ES-I3 (cell line): ENCODE measurements around the gene TBC1D14.

Source experiments
- H3K36me3 ChIP-seq: 2 replicates; pipeline ENCODE4 v1.6.1; 2013; ENCODE audit warnings: mild to moderate bottlenecking, low read length, control low read depth, moderate library complexity; ENCODE audit not compliant: insufficient read depth
- H3K4me1 ChIP-seq: 2 replicates; pipeline ENCODE4 v1.6.1; 2013; ENCODE audit warnings: mild to moderate bottlenecking, control low read depth, low read length; ENCODE audit not compliant: insufficient read depth
- H3K9ac ChIP-seq: 2 replicates; pipeline ENCODE4 v1.6.1; 2013; ENCODE audit warnings: low read depth, mild to moderate bottlenecking, low read length, moderate library complexity
- H3K9me3 ChIP-seq: 2 replicates; pipeline ENCODE4 v1.6.1; 2013; ENCODE audit warnings: mild to moderate bottlenecking, low read length, moderate library complexity; ENCODE audit not compliant: control insufficient read depth, insufficient read depth

TBC1D14 gene

GRCh38 chr4:7055111-7055989, 145.7 kb downstream of the TBC1D14 start:
- Histone ChIP-seq H3K9me3 (no peaks in the 10 kb centered on the region), H3K9ac (no peak overlapping the region), H3K36me3 (no peaks in the 10 kb centered on the region; the same call in 1 of the 2 replicates), H3K4me1 (no peaks in the 10 kb centered on the region)

DNA sequence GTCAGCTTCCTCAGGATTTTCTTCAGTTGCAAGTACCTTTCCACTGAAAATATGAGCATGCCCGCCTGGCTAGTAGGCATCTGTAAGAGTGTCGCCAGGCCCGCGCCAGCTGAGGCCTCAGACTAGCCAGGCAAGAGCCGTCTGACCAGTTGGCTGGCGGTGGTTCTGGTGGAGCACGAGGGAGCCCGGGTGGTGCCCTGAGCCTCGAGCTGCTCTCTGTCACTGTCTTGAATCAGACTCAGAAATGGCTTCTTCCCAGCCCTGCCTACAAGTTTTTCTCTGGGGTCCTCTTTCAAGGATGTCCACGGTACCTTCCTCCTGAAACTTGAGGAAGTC, 146.3 kb downstream of the TBC1D14 start:
- no peaks in the 10 kb centered on the region for H3K4me1 ChIP-seq
- H3K9me3 ChIP-seq = no peaks in the 10 kb centered on the region
- no peak overlapping the region for H3K9ac ChIP-seq
- H3K36me3 ChIP-seq = peaks cover 3% of the 10 kb centered on the region; the same call in 1 of the 2 replicates

DNA sequence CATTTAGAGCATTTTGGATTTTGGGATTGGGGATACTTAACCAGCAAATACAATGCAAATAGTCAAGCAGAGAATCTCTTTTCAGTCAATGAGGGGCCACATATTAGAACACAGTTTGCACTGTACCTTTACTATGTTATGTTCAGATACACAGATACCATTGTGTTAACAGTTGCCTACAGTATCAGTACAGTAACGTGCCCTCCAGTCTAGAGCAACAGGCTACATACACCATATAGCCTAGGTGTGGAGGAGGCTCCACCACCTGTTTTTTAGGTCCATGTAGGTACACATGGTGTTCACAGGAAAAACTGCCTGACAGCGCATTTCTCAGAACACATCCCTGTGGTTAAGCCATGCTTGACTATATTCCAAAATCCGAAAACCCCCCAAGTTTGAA, 149.2 kb downstream of the TBC1D14 start:
- H3K9ac ChIP-seq = no peak overlapping the region
- H3K9me3 ChIP-seq = no peaks in the 10 kb centered on the region
- H3K36me3 ChIP-seq = peaks cover 15% of the 10 kb centered on the region
- H3K4me1 ChIP-seq = no peaks in the 10 kb centered on the region

GRCh38 chr4:7059662-7060061, 150.0 kb downstream of the TBC1D14 start:
- H3K4me1 ChIP-seq = no peaks in the 10 kb centered on the region
- H3K36me3 ChIP-seq = peaks cover 15% of the 10 kb centered on the region
- H3K9ac ChIP-seq = no peak overlapping the region
- H3K9me3 ChIP-seq = no peaks in the 10 kb centered on the region

DNA sequence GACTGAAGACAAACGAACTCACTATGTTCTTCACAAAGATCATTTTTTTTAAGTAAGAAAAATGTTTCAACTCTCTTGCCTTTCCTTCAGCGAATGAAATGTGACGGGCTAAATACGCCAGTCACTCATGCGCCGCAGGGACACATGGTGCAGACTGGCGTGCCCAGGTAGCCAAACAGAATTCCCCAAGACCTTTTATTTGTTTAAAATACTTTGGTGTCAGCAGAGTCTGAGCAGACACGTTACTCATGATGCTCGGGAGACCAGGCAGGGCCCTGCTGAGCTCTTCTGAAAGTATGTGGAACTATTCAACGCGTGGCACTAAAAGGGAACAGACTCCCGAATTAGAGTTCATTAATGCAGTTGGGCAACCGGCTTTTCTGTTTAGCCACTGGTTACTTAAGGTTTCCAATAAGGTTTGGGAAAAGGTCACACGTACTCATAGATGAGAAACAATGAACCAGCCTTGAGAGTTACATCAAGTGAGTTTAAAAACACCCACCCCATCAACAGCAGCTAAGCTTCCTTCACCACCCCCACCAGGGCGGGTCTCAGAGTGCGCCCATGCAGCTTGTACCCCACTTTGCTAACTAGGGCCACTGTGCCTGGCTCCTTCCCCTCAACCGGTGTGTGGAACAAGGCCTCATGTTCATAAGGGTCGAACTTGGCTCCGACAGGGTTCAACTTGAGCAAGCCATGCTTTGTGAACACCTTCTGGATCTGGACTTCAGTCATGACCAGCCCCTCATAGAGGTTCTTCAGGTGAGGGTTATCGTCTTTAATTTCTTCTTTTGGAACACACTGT, 150.9 kb downstream of the TBC1D14 start:
- Histone ChIP-seq H3K36me3 (peaks cover 15% of the 10 kb centered on the region), H3K9me3 (no peaks in the 10 kb centered on the region), H3K9ac (no peak overlapping the region), H3K4me1 (no peaks in the 10 kb centered on the region)

- Histone ChIP-seq H3K4me1 (no peaks in the 10 kb centered on the region), H3K9me3 (no peaks in the 10 kb centered on the region), H3K36me3 (peaks cover 15% of the 10 kb centered on the region), H3K9ac (no peak overlapping the region)
Measured at GRCh38 chr4:7061815-7062214, 152.2 kb downstream of the TBC1D14 start.

- no peaks in the 10 kb centered on the region for H3K4me1 ChIP-seq
- H3K9ac ChIP-seq = no peak overlapping the region
- H3K9me3 ChIP-seq = no peaks in the 10 kb centered on the region; the same call in 1 of the 2 replicates
- peaks cover 15% of the 10 kb centered on the region for H3K36me3 ChIP-seq
Measured at GRCh38 chr4:7062816-7063215, 153.2 kb downstream of the TBC1D14 start.

DNA sequence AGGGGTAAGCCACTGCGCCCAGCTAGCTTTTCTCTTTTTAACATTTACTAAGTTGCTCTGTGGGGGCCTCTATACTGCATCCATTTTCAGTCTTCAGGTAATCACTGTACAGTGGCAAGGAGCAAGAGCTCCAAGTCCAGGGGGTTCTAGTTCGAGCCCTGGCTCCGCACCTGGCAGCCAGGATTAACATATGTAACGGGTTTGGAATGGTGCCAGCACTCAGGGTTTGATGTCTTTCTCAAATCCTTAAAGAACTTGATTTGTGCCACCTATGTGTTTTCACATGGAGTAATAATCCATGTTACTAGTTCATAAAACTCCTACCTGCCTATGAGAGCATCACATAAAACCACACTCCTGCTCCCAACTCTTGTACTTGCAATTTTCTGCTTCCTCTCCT, 153.7 kb downstream of the TBC1D14 start:
- no peaks in the 10 kb centered on the region; the same call in 1 of the 2 replicates for H3K9me3 ChIP-seq
- H3K36me3 ChIP-seq = peaks cover 15% of the 10 kb centered on the region
- no peak overlapping the region for H3K9ac ChIP-seq
- no peaks in the 10 kb centered on the region for H3K4me1 ChIP-seq

GRCh38 chr4:7066006-7066405, 156.4 kb downstream of the TBC1D14 start:
- Histone ChIP-seq H3K4me1 (no peaks in the 10 kb centered on the region), H3K9ac (no peak overlapping the region), H3K9me3 (no peaks in the 10 kb centered on the region; the same call in 1 of the 2 replicates), H3K36me3 (peaks cover 12% of the 10 kb centered on the region)

GRCh38 chr4:7066493-7066892, 156.9 kb downstream of the TBC1D14 start:
- Histone ChIP-seq H3K9me3 (no peaks in the 10 kb centered on the region; the same call in 1 of the 2 replicates), H3K9ac (peak overlapping the region; percentile 98; the same call in 1 of the 2 replicates), H3K36me3 (peaks cover 9% of the 10 kb centered on the region), H3K4me1 (no peaks in the 10 kb centered on the region)

DNA sequence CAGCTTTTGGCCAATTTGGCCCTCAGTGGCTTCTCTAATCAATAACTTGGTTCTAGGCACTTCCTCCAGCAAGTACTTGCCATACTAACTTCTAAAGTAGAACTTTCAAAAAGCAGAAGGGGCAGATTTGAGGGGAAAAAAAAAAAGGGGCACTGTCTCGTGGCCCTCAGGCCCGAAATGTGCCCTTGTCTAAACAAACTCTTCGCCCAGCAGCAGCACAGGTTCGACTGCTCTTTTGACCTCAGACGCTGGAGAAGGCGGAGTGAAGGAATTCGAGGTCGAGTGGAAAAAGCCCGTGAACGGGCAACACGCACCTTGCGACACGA, 157.5 kb downstream of the TBC1D14 start:
- H3K4me1 ChIP-seq = no peaks in the 10 kb centered on the region
- H3K36me3 ChIP-seq = peaks cover 6% of the 10 kb centered on the region; the same call in 1 of the 2 replicates
- peak overlapping the region; percentile 98 for H3K9ac ChIP-seq
- H3K9me3 ChIP-seq = no peaks in the 10 kb centered on the region; the same call in 1 of the 2 replicates

DNA sequence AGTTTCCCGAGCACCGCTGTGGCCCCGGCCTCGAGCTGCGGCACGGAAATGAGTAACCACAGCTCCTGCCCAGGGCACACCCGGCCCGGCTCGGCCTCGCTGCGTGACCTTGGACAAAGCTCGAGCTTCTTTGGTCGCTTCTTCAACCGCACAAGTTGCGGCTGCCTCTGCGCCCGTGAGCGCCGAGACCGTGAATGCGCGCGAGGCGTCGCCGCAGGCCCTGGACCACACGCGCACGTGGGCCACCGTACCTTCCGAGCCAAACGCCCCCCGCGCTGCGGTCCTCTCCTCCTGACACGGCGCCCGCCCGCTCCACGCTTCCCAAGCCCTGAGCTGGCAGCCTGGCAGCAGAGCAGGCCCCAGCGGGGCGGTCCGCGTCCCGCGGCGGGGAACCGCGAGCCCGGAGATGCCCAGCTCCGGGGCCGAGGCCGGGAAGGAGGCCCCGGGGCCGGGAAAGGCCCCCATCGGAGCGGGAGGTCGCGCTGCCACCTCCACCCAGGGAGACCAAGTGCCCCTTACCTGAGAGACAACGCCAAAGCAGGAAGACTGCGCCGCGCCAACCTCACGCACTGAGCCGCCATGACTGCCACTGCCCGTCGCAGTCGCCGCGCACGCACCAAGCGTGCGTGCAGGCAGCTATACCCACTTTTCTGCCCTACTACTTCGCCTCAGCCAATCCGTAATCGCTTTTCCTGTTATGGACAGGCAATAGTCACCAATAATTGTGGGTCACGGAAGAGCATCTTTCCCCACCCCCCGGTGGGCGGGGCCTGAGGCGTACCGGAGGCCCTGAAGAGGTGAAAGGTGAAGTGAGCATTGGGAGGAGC, 158.0 kb downstream of the TBC1D14 start, which contains the start of gene GRPEL1:
TSS of gene GRPEL1 (minus strand) at position 613 of the 827 bp plus-strand sequence. CDS start at position 581, 32 bp downstream.
- peak within 1 kb of the TSS; percentile 98 for H3K9ac ChIP-seq
- peaks cover 6% of the 10 kb centered on the region; the same call in 1 of the 2 replicates for H3K36me3 ChIP-seq
- no peaks in the 10 kb centered on the region for H3K4me1 ChIP-seq

GRCh38 chr4:7068279-7068842, 158.7 kb downstream of the TBC1D14 start:
- H3K4me1 ChIP-seq = no peaks in the 10 kb centered on the region
- peak overlapping the region; percentile 66; the same call in 1 of the 2 replicates for H3K9ac ChIP-seq
- H3K9me3 ChIP-seq = no peaks in the 10 kb centered on the region; the same call in 1 of the 2 replicates
- H3K36me3 ChIP-seq = peaks cover 4% of the 10 kb centered on the region; the same call in 1 of the 2 replicates

More for the DNA sequence above, 158.0 kb downstream of the TBC1D14 start, which contains the start of gene GRPEL1:
- H3K9me3 ChIP-seq = no peaks in the 10 kb centered on the region; the same call in 1 of the 2 replicates
